Trophoblast cell (in vitro differentiated cells and primary cell): ENCODE data around the gene KANK3.
"Not testable (repeated sequence)": the region's sequence is repeated elsewhere in the genome, so short reads cannot be mapped to it uniquely, and the experiment has no call there.

ENCODE experiments used
- DNase-seq, 2 donors: peaks; one replicate each; pipeline ENCODE4 v3.0.0-alpha.2; 2016
- H2AFZ ChIP-seq: 2 replicates; pipeline ENCODE4 v1.6.1; 2013; ENCODE audit warnings: low read length, moderate library complexity, mild to moderate bottlenecking; ENCODE audit not compliant: insufficient read depth, poor library complexity
- H2AK5ac ChIP-seq: 2 replicates; pipeline ENCODE4 v1.6.1; 2013; ENCODE audit warnings: mild to moderate bottlenecking, low read length
- H2BK120ac ChIP-seq: 2 replicates; pipeline ENCODE4 v1.6.1; 2013; ENCODE audit warnings: low read length, mild to moderate bottlenecking, moderate library complexity; ENCODE audit not compliant: insufficient read depth, poor library complexity
- H2BK12ac ChIP-seq: 2 replicates; pipeline ENCODE4 v1.6.1; 2013; ENCODE audit warnings: mild to moderate bottlenecking, low read length, moderate library complexity
- H2BK5ac ChIP-seq: 2 replicates; pipeline ENCODE4 v1.6.1; 2013; ENCODE audit warnings: low read length, low read depth, moderate library complexity, mild to moderate bottlenecking; ENCODE audit not compliant: poor library complexity
- H3K14ac ChIP-seq: 2 replicates; pipeline ENCODE4 v1.6.1; 2013; ENCODE audit warnings: mild to moderate bottlenecking, low read length
- H3K18ac ChIP-seq: 2 replicates; pipeline ENCODE4 v1.6.1; 2013; ENCODE audit warnings: mild to moderate bottlenecking, low read length
- H3K23ac ChIP-seq: 2 replicates; pipeline ENCODE4 v1.6.1; 2013; ENCODE audit warnings: low read length
- H3K27ac ChIP-seq: 2 replicates; pipeline ENCODE4 v1.5.1; 2013; ENCODE audit warnings: low read depth, mild to moderate bottlenecking, inconsistent platforms, low read length, moderate library complexity
- H3K27me3 ChIP-seq: 2 replicates; pipeline ENCODE4 v1.6.1; 2013; ENCODE audit warnings: inconsistent platforms, mild to moderate bottlenecking, low read length, moderate library complexity; ENCODE audit not compliant: insufficient read depth
- H3K36me3 ChIP-seq, 2 experiments: 1 replicate in 1 of 2; 2 replicates in 1 of 2; pipeline ENCODE4 v1.6.1; 2013; ENCODE audit warnings: low read length in 2 of 2, mild to moderate bottlenecking in 2 of 2, moderate library complexity in 1 of 2; ENCODE audit not compliant: insufficient read depth in 2 of 2, control insufficient read depth in 1 of 2
- H3K4ac ChIP-seq: 2 replicates; pipeline ENCODE4 v1.6.1; 2013; ENCODE audit warnings: low read depth, mild to moderate bottlenecking, low read length, moderate library complexity
- H3K4me1 ChIP-seq, 2 experiments: 1 replicate in 1 of 2; 2 replicates in 1 of 2; pipeline ENCODE4 v1.6.1; 2013; ENCODE audit warnings: low read length in 2 of 2, mild to moderate bottlenecking in 2 of 2, moderate library complexity in 1 of 2; ENCODE audit not compliant: insufficient read depth in 2 of 2, control insufficient read depth in 1 of 2
- H3K4me2 ChIP-seq: 2 replicates; pipeline ENCODE4 v1.6.1; 2013; ENCODE audit warnings: inconsistent platforms, mild to moderate bottlenecking, low read length, moderate library complexity
- H3K4me3 ChIP-seq: 2 replicates; pipeline ENCODE4 v1.5.1; 2013; ENCODE audit warnings: mild to moderate bottlenecking, low read depth, low read length, inconsistent platforms
- H3K79me1 ChIP-seq: one replicate; pipeline ENCODE4 v1.6.1; 2013; ENCODE audit warnings: low read length
- H3K79me2 ChIP-seq: 2 replicates; pipeline ENCODE4 v1.6.1; 2013; ENCODE audit warnings: low read length, mild to moderate bottlenecking; ENCODE audit not compliant: control insufficient read depth, insufficient read depth, poor library complexity
- H3K9ac ChIP-seq: 2 replicates; pipeline ENCODE4 v1.6.1; 2013; ENCODE audit warnings: mild to moderate bottlenecking, low read length
- H3K9me3 ChIP-seq: 2 replicates; pipeline ENCODE4 v1.6.1; 2013; ENCODE audit warnings: low read depth, mild to moderate bottlenecking, control low read depth, inconsistent platforms, low read length; ENCODE audit not compliant: insufficient read depth
- H4K12ac ChIP-seq: 2 replicates; pipeline ENCODE4 v1.6.1; 2013; ENCODE audit warnings: low read depth, mild to moderate bottlenecking, low read length, moderate library complexity
- H4K8ac ChIP-seq: 2 replicates; pipeline ENCODE4 v1.6.1; 2013; ENCODE audit warnings: low read depth, mild to moderate bottlenecking, low read length, moderate library complexity
- H4K91ac ChIP-seq: one replicate; pipeline ENCODE4 v1.6.1; 2013; ENCODE audit warnings: low read depth, mild to moderate bottlenecking, low read length, moderate library complexity
- WGBS: extraction: QIAGEN DNeasy Blood & Tissue Kit; methylation state at CpG from one replicate; pipeline ENCODE4 v1.1.7; 2013; ENCODE audit warnings: missing lambda C conversion rate; ENCODE audit not compliant: insufficient read length, insufficient coverage; ENCODE audit errors: extremely low coverage; 5-methylcytosine and 5-hydroxymethylcytosine counted together

The KANK3 gene

DNA sequence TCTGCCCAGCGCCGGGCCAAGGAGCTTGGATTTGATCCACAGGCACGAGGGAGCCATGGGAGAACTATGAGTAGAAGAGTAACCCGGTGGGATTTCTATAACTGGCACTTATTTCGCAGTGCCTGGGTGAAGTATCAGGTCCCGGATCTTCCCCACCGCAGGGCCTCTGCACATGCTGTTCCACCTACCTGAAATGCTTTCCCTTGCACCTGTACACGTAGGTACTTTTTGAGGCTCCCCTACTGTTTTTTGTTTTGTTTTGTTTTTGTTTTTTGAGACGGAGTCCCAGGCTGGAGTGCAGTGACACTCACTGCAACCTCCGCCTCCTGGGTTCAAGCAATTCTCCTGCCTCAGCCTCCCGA lies 402 bp upstream of the KANK3 start:
- no CpG with 5 or more reads among the region's 11 CpGs for WGBS
- DNase-seq: no peak
- no peak overlapping the region for H2BK12ac ChIP-seq
- H3K27me3 ChIP-seq: peaks cover 8% of the 10 kb centered on the region
- no peak overlapping the region for H3K14ac ChIP-seq
- H3K23ac ChIP-seq: no peak overlapping the region
- no peak overlapping the region for H2BK120ac ChIP-seq
- H3K18ac ChIP-seq: no peak overlapping the region
- H3K4ac ChIP-seq: no peak overlapping the region
- no peaks in the 10 kb centered on the region for H3K9me3 ChIP-seq
- peaks cover 3% of the 10 kb centered on the region for H3K79me2 ChIP-seq
- no peak overlapping the region for H3K27ac ChIP-seq
- no peak overlapping the region for H4K12ac ChIP-seq
- H2BK5ac ChIP-seq: no peak overlapping the region
- H3K9ac ChIP-seq: no peak overlapping the region
- no peak overlapping the region for H2AK5ac ChIP-seq
- no peak overlapping the region for H4K91ac ChIP-seq
- H3K4me3 ChIP-seq: no peak overlapping the region
- H2AFZ ChIP-seq: no peak overlapping the region
- H4K8ac ChIP-seq: no peak overlapping the region
- H3K4me2 ChIP-seq: peak overlapping the region; percentile 63
- H3K36me3 ChIP-seq: no peaks in the 10 kb centered on the region
- H3K4me1 ChIP-seq: peaks cover 4 to 7% of the 10 kb centered on the region in 2 experiments
- peaks cover 3% of the 10 kb centered on the region for H3K79me1 ChIP-seq

DNA sequence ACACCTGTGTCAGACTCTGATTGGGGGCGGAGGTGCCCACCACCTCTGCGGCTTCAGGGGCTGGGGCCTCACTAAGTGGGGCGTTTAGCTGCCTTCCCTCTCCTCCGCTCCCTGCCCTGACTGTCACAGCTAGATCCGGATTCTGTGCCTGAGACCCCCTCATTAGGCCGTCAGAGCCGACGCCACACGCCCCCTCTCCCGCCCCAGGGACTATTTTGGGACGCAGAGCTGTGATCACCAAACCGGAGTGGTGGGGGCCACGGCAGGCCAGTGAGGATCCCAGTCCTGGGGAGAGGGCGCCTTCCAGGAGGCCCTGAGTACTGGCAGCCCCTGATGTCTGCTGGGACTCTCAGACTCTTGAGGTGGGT lies 762 bp downstream of the KANK3 start:
- peaks cover 3% of the 10 kb centered on the region for H3K79me1 ChIP-seq
- no peak overlapping the region for H3K4me2 ChIP-seq
- no peak overlapping the region for H3K27ac ChIP-seq
- no peaks in the 10 kb centered on the region for H3K9me3 ChIP-seq
- H3K18ac ChIP-seq: no peak overlapping the region
- H4K8ac ChIP-seq: no peak overlapping the region
- no peak overlapping the region for H2AK5ac ChIP-seq
- H4K12ac ChIP-seq: no peak overlapping the region
- no peak overlapping the region for H3K23ac ChIP-seq
- no CpG with 5 or more reads among the region's 14 CpGs for WGBS
- no peak overlapping the region for H2BK12ac ChIP-seq
- H3K27me3 ChIP-seq: peaks cover 8% of the 10 kb centered on the region
- no peak overlapping the region for H3K14ac ChIP-seq
- no peak for DNase-seq
- no peak overlapping the region for H3K4me3 ChIP-seq
- no peak overlapping the region for H4K91ac ChIP-seq
- peaks cover 4 to 5% of the 10 kb centered on the region in 2 experiments for H3K4me1 ChIP-seq
- H3K79me2 ChIP-seq: peaks cover 3% of the 10 kb centered on the region
- H2BK5ac ChIP-seq: no peak overlapping the region
- no peak overlapping the region for H2AFZ ChIP-seq
- no peak overlapping the region for H3K9ac ChIP-seq
- H2BK120ac ChIP-seq: no peak overlapping the region
- no peaks in the 10 kb centered on the region for H3K36me3 ChIP-seq
- no peak overlapping the region for H3K4ac ChIP-seq

DNA sequence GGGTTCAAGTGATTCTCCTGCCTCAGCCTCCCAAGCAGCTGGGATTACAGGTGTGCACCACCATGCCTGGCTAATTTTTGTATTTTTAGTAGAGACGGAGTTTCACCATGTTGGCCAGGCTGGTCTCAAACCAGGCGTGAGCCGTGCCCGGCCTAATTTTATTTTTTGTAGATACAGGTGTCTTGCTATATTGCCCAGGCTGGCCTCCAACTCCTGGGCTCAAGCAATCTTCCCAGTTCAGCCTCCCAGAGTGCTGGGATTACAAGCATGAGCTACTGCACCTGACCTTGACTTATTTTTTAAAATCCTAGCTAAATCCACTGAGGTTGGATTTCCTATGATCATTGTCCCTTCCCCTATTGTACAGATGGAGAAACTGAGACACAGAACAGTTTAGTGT lies 1.6 kb downstream of the KANK3 start:
- not testable (repeated sequence) for H3K27me3 ChIP-seq, H4K12ac ChIP-seq, H2BK120ac ChIP-seq, H4K8ac ChIP-seq, H3K18ac ChIP-seq, H3K4ac ChIP-seq, H2BK5ac ChIP-seq, H3K23ac ChIP-seq, DNase-seq, H3K4me3 ChIP-seq, H3K4me2 ChIP-seq, H3K4me1 ChIP-seq, H3K79me1 ChIP-seq, H4K91ac ChIP-seq, H3K9ac ChIP-seq, H2AK5ac ChIP-seq, H3K9me3 ChIP-seq, H3K14ac ChIP-seq, H3K36me3 ChIP-seq, H3K79me2 ChIP-seq, H2AFZ ChIP-seq, H3K27ac ChIP-seq, H2BK12ac ChIP-seq
- no CpG with 5 or more reads among the region's 4 CpGs for WGBS

DNA sequence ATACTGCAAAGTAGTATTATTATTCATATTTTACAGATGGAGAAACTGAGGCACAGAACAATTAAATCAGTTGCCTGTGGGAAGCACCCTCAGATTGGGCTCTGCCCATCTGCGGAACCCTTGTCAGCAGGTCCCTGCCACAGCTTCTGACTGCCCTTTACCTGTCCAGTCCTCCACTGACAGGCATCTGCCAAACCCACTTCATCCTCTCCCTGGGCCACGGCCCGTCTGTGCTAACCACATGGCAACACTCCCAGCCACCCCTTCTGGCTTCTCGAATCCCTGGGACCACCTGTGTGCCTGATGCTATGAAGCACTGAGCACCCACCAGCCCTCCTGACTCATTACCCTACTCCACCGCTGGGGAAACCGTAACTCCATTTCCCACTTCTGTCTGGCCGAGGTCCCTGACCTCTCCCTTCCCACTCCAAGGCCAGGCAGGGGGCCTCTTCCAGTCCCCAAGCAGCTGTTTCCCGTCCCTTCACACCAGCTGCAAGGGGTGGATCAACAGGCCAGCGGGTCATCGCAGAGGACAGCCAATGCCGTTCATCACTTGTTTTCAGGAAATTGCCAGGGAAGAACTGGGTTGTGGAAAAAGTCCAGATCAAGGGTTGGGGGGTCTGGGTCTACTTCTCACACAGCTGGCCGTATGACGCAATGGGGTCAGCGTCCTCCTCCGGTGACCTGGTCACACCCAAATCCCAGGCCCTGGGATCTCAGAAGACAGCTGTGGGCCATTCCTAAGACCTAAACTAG lies 2.5 kb downstream of the KANK3 start:
- H3K23ac ChIP-seq: no peak overlapping the region
- H2BK5ac ChIP-seq: no peak overlapping the region
- H2AFZ ChIP-seq: no peak overlapping the region
- H3K18ac ChIP-seq: no peak overlapping the region
- no CpG with 5 or more reads among the region's 15 CpGs for WGBS
- peaks cover 14% of the 10 kb centered on the region for H3K27me3 ChIP-seq
- H4K91ac ChIP-seq: no peak overlapping the region
- no peak overlapping the region for H4K12ac ChIP-seq
- DNase-seq: no peak
- no peak overlapping the region for H3K14ac ChIP-seq
- no peak overlapping the region for H4K8ac ChIP-seq
- H3K4me1 ChIP-seq: peaks cover 4 to 5% of the 10 kb centered on the region in 2 experiments
- H3K27ac ChIP-seq: no peak overlapping the region
- H3K79me1 ChIP-seq: peaks cover 3% of the 10 kb centered on the region
- no peak overlapping the region for H2AK5ac ChIP-seq
- no peaks in the 10 kb centered on the region for H3K36me3 ChIP-seq
- no peak overlapping the region for H3K4me3 ChIP-seq
- H3K9me3 ChIP-seq: no peaks in the 10 kb centered on the region
- H2BK12ac ChIP-seq: no peak overlapping the region
- H2BK120ac ChIP-seq: no peak overlapping the region
- H3K4ac ChIP-seq: no peak overlapping the region
- H3K79me2 ChIP-seq: peaks cover 3% of the 10 kb centered on the region
- H3K9ac ChIP-seq: no peak overlapping the region
- no peak overlapping the region for H3K4me2 ChIP-seq
